Loucy (cell line): ENCODE results near the gene TRAPPC3L.

Experiments used
- CTCF ChIP-seq: fragments of 200-600 bp; sonication (generic); conservative IDR thresholded peaks from 2 replicates; pipeline ENCODE4 v1.5.1; 2014; ENCODE audit warnings: mild to moderate bottlenecking, antibody characterized with exemption, low read length
- EZH2phosphoT487 ChIP-seq: fragments of 200-600 bp; IDR thresholded peaks from 2 replicates; pipeline ENCODE4 v1.6.1; 2018; ENCODE audit warnings: antibody characterized with exemption, mild to moderate bottlenecking, moderate library complexity, borderline replicate concordance

GRCh38 chr6:116451916-116452315 is 93.6 kb downstream of the TRAPPC3L start:
- TF ChIP-seq CTCF (no peak), EZH2phosphoT487 (no peak)
